ENCODE results near the gene HOXB4. TPM values are rescaled to one million over a fixed set of nuclear protein-coding genes. Genes with fewer than 3 reads are reported as not detected.
"Not testable (repeated sequence)": the region's sequence is repeated elsewhere in the genome, so short reads cannot be mapped to it uniquely, and the experiment has no call there.

HOXB4 gene
- total RNA-seq, 4 donors from 2014 or later = 0.67 to 1.2 (median 0.80) TPM

DNA sequence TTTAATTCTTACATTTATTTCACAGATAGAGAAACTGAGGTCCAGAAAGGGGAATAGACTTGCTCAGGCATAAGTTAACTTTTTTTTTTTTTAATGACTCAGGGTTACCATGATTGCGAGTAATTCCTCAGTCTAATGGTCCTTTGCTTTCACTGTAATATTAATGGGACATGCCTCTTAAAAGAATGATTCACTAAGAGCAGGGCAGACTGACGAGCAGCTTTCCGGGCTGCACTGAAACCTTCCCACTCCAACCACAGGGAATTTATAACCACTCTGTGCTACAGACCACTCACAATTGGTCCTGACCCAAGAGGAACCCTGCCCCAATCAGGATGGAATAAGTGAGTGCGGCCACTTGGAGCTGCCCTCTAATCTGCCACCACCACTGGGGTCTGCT, 39.0 kb downstream of the HOXB4 start:
- no peaks in the 10 kb centered on the region for H3K4me1 ChIP-seq
- intact Hi-C loops (cut with DNase I) = no loop called here
- H3K27ac ChIP-seq = no peak overlapping the region

DNA sequence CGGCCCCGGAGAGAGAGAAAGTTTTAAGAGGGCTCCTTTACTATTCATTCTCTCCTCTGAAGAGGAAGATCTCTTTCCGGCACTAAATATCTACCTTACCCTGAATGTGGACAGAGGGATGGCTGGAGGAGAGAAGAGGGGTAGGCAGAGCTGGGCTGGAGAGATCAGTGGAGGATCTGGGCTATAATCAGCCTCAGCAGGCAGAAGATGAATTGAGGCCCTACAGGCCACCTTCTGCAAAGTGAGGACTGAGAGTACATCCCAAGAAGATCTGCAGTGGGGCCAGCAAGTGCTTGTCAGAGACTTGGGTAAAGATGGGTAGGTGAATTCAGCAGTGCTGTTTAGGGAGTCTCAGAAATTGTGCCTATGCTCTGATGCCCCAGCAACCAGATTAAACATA, 40.8 kb downstream of the HOXB4 start:
- Histone ChIP-seq H3K36me3 (no peaks in the 10 kb centered on the region), H3K4me3 (replicated peaks in 1 of 3) (no peak overlapping the region), H3K9me3 (no peaks in the 10 kb centered on the region), H3K27me3 (peaks cover 7% of the 10 kb centered on the region), H3K27ac (no peak overlapping the region), H3K4me1 (no peaks in the 10 kb centered on the region)
- DNase-seq = no peak
- 79 to 93% methylated on average over 2 to 3 of the region's 3 CpGs for WGBS, 2 donors
- intact Hi-C loops (cut with DNase I) = no loop called here
- TF ChIP-seq POLR2A (IDR thresholded peaks at IDR 0.05) = no peak
- TF ChIP-seq, protein P1, sequence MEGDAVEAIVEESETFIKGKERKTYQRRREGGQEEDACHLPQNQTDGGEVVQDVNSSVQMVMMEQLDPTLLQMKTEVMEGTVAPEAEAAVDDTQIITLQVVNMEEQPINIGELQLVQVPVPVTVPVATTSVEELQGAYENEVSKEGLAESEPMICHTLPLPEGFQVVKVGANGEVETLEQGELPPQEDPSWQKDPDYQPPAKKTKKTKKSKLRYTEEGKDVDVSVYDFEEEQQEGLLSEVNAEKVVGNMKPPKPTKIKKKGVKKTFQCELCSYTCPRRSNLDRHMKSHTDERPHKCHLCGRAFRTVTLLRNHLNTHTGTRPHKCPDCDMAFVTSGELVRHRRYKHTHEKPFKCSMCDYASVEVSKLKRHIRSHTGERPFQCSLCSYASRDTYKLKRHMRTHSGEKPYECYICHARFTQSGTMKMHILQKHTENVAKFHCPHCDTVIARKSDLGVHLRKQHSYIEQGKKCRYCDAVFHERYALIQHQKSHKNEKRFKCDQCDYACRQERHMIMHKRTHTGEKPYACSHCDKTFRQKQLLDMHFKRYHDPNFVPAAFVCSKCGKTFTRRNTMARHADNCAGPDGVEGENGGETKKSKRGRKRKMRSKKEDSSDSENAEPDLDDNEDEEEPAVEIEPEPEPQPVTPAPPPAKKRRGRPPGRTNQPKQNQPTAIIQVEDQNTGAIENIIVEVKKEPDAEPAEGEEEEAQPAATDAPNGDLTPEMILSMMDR (IDR thresholded peaks at IDR 0.05) = no peak

More for the DNA sequence above, 39.0 kb downstream of the HOXB4 start:
- H3K27me3 ChIP-seq = peaks cover 21% of the 10 kb centered on the region
- no peaks in the 10 kb centered on the region for H3K36me3 ChIP-seq
- TF ChIP-seq, protein P1 (IDR thresholded peaks at IDR 0.05) = no peak
- TF ChIP-seq POLR2A (IDR thresholded peaks at IDR 0.05) = no peak
- no peak overlapping the region for H3K4me3 ChIP-seq (replicated peaks in 1 of 3)
- H3K9me3 ChIP-seq = no peaks in the 10 kb centered on the region
- WGBS, 2 donors = 82 to 88% methylated on average over 4 of the region's 4 CpGs
- no peak for DNase-seq

DNA sequence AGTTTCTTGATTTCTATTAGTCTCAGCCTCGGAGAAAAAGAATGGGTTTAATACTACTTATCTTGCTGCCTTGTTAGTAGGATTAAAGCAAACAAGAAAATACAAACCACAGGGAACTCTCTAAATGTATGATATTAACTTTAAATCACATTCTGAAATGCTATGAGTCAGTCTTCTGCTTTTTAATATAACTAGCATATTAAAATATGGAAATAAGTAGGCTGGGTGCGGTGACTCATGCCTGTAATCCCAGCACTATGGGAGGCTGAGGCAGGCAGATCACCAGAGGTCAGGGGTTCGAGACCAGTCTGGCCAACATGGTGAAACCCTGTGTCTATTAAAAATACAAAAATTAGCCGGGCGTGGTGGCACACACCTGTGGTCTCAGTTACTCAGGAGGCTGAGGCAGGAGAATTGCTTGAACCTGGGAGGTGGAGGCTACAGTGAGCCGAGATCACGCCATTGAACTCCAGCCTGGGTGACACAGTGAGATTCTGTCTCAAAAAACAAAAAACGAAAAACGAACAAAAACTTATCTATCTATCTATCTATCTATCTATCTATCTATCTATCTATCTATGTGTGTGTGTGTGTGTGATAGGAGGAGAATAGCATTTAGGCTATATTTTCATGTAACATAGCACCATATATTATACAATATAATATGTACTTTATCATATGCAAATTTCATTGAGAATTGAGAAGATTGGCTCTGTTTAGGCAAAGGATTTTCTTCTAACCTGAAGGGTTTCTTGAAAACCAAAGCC, 42.2 kb downstream of the HOXB4 start:
- H3K4me1 ChIP-seq; H3K9me3 ChIP-seq; H3K4me3 ChIP-seq (replicated peaks in 1 of 3); H3K36me3 ChIP-seq; DNase-seq; H3K27ac ChIP-seq; intact Hi-C loops (cut with DNase I); H3K27me3 ChIP-seq: not testable (repeated sequence)
- 94 to 95% methylated on average over 9 of the region's 9 CpGs for WGBS, 2 donors

DNA sequence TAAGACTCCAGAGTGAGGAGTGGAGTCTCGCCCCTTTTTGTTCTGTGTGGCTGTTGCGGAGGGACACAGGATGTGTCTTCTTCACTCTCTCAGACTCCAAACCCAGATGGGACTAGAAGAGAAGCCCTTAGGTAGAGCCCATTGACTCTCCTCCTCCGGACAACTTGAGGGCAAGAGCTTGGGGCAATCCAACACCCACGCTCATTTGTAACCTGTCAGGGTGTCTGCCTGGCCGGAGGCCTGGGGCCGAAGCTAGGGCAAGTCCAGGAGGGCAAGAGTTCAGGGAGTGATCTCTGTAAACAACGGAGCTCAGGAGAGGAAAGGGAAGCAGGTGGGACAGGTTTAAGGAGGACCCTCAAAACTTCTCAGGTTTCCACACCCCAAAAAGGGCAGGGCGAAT, 45.9 kb downstream of the HOXB4 start:
- H3K9me3 ChIP-seq = no peaks in the 10 kb centered on the region
- TF ChIP-seq, protein P1 (IDR thresholded peaks at IDR 0.05) = no peak
- no peak for TF ChIP-seq POLR2A (IDR thresholded peaks at IDR 0.05)
- H3K4me1 ChIP-seq = no peaks in the 10 kb centered on the region
- intact Hi-C loops (cut with DNase I) = no loop called here
- no peak overlapping the region for H3K4me3 ChIP-seq (replicated peaks in 1 of 3)
- H3K27me3 ChIP-seq = peaks cover 10% of the 10 kb centered on the region
- H3K36me3 ChIP-seq = no peaks in the 10 kb centered on the region
- no peak overlapping the region for H3K27ac ChIP-seq
- WGBS, 2 donors = 72 to 74% methylated on average over 8 of the region's 8 CpGs
- DNase-seq = no peak

DNA sequence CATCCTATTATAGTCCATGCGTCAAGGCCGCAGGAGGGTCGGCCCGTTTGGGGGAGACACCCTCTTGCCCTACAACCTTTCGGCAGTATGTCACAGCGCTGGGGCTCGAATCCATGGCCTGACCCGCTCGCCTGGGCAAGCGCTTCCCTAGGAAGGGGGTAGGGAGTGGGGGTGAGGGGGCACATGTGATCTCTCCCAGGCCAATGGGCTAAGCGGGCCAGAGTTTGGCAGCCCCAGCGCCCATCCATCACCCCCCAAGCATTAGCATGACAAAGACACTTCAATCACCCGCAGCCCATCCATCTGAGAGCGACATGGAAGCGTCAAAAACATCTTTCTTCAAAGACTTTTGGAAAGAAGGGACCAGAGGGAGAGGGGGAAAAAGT, 47.3 kb downstream of the HOXB4 start, which contains the start of gene HOXB1:
TSS of gene HOXB1 (minus strand) at position 125 of the 386 bp plus-strand sequence. CDS start at position 18, 107 bp downstream.
- WGBS, 2 donors = 57 to 61% methylated on average over 8 to 9 of the region's 15 CpGs
- no peaks in the 10 kb centered on the region for H3K4me1 ChIP-seq
- H3K36me3 ChIP-seq = no peaks in the 10 kb centered on the region
- no peak for DNase-seq
- intact Hi-C loops (cut with DNase I) = no loop called here
- TF ChIP-seq POLR2A (IDR thresholded peaks at IDR 0.05) = no peak
- TF ChIP-seq, protein P1 (IDR thresholded peaks at IDR 0.05) = no peak
- H3K4me3 ChIP-seq (replicated peaks in 1 of 3) = no peak within 1 kb of the TSS
- H3K27ac ChIP-seq = no peak within 1 kb of the TSS
- H3K27me3 ChIP-seq = peaks cover 17% of the 10 kb centered on the region
- H3K9me3 ChIP-seq = no peaks in the 10 kb centered on the region
